HG02970 (cell line): ENCODE results near the gene DPYSL3.

Experiments
- ATAC-seq: cut with Tn5 transposase; IDR thresholded peaks from one replicate; pipeline ENCODE4 v1.9.1; 2021; ENCODE audit warnings: mild to moderate bottlenecking, moderate library complexity, moderate number of reproducible peaks; ENCODE audit not compliant: unreplicated experiment, low FRiP score

The DPYSL3 gene

DNA sequence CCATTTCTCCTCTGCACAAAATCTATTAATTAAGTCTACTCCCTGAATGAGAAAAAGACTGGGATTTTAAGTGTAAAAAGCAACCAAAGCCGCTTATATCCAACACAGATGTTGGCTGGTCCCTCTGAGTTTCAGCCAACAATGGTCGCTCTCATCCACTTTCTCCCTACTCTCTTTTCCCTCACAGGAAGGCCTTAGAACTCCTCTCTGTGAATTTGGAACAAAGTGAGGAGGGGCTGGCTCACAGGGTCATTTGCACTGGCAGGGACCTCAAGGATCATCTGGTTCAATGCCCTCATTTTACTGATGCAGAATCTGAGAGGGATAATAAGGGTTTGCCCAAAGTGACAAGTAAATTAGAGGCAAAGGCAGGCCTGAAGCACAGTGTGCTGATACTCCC, 64.0 kb downstream of the DPYSL3 start:
- ATAC-seq: no peak

DNA sequence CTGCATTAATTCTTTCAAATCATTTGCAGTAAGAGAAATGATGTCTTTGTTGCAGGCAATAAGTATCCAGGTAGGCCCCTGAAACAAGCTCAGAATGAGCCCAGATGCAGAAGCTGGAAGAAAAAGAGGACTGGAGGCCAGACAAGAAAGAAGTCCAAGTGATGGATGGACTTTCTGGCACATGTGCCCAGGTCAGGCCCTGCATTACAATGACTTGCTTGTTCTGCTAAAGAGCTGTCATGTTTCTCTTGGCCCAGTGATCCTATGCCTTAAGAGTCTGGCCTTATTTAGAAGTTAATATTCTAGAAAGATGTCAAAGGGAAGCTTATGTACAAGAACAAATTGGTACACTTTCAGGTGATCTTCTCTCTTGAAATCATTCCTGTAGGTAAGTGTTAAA, 64.8 kb downstream of the DPYSL3 start:
- no peak for ATAC-seq

DNA sequence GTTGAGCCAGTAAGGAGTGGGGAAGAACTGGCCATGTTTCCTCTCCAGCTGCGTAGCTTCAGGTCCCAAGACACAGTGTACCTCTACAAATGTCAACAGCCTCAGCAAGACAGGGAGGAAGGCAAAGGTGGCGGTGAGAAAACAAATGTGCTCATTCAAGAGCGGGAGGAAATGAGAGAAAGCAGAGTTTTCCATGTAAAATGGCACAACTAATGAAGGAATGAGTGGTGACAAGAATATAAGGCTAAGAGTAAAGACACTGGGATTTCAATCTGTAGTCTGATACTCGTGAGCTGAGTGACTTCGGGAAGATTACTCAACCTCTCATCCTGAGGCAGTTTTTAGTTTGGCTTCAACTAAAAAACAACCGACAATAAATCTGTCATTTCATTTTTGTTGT, 67.6 kb downstream of the DPYSL3 start:
- no peak for ATAC-seq

DNA sequence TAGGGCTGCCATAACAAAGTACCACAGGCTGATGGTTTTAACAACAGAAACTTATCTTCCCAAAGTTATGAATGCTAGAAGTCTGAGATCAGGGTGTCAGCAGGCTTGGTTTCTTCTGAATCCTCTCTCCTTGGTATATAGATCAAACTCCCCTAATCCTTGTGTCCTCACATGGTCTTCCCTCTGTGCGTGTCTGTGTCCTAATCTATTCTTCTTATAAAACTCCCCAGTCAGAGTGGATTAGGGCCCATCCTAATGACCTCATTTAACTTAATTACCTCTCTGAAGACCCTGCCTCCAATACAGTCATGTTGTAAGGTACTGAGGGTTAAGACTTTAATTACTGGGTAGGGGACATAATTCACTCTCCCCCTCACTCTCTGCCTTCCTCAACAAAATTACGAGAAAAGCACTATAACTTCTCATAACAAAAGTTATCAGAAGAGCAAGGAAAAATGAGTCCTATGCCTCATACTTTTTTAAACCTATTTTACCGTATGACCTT, 68.6 kb downstream of the DPYSL3 start:
- no peak for ATAC-seq

DNA sequence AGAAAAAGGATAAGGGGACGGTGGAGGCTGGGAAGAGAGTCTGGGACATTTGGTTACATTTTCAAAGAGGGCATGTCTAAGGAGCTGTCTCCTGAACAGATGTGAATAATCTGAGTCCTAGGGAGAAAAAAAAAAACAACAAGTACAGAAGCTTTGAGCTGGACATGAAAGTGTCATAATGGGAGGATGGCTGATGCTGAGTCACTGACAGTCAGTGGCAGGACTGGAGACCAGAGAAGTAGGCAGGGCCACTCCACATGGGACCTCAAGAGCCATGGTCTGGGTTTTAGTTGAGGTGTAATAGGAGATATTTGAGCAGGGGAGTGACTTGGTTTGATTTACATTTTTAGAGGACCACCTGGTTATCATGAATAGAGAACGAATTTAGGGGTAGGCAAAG, 70.6 kb downstream of the DPYSL3 start:
- no peak for ATAC-seq

DNA sequence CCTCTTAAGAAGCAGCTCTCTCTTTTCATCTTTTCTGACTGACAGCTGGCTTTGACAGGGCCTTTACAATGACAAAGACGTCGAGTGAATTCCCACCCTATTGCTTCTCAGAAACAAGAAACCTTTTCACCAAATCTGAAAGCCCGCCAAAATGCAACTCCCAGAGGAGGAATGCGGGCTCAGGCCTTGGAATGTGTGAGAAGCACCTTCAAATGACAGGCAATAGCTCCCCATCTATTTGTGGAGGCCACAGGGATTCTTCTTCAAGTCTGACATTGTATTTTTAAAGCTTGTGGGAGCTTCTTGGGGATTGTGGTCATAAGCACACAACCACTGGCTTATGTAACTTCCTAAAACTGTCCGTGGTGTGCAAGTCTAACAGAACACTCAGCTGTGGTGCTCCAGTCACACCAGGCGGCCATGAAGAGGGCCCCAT, 72.7 kb downstream of the DPYSL3 start:
- no peak for ATAC-seq

DNA sequence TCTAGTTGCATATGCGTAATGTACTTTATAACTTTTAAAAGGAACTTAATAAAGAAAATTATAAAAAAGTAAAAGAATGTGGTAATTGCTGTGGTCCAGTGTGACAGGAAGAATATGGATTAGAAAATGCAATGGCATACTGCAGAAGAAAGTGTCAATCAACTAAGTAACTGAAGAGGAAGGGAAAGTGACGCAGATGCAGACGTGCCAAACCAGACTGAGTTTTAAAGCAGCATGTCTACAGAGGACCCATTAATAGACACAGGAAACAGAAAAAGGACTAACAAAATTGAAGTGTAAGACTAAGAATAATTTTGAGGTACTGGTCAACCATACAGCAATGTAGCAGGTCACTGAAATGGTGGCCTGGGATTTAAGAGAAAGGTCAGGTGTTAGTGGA, 73.3 kb downstream of the DPYSL3 start:
- no peak for ATAC-seq

DNA sequence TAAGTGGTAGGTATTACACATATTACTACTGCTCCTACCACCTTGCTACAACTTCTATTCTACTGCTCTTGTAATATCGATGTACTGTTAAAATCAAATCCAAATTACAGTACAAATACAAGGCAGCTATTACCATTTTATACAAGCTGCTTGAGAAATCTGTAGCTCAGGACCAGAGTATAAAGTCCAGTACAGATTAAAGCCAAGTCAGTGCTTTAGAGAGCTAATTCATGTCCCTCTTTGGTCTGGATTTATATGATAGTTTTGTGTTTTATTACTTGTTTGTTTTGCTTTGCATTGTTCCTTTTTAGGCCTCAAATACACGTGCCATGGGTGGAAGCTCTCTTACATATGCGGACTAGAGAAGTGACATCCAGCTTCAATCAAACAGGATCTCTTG, 75.8 kb downstream of the DPYSL3 start:
- no peak for ATAC-seq

DNA sequence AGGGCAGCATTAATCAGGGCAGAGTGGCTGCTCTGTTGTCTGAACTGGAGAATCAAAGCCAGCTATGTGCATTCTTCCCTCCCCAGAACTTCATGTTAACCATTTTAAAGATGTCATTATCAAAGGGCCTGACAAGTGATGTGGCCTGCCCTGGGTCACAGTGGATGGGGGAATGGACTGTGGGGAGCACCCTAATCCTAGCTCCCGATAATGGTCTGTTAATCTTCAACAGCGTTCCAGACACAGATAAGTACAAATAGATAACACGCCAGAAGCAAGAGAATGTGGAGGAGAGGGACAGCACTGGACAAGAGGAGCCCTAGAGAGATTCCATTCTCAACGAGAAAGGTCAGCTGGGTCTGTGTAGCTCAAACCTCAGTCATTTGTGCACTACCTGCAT, 77.5 kb downstream of the DPYSL3 start:
- ATAC-seq: no peak

DNA sequence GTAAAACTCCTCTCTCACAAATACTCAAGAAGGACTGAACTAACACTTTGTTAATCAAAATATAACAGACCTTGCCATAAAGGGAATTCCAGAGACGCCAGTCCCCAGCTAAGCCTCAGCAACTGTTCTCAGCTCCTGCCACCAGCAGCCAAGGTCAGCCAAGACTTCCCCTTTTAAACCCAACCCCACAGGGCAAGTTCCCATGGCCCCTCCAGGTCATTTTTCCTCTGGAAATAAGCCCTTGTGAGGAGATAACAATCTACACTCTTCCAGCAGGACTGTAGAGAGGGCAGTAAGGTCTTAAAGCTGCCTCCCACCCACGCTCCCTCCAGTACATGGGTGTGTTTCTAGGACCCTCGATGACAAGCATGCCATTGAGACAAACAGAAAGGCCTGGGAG, 78.3 kb downstream of the DPYSL3 start:
- ATAC-seq: no peak

DNA sequence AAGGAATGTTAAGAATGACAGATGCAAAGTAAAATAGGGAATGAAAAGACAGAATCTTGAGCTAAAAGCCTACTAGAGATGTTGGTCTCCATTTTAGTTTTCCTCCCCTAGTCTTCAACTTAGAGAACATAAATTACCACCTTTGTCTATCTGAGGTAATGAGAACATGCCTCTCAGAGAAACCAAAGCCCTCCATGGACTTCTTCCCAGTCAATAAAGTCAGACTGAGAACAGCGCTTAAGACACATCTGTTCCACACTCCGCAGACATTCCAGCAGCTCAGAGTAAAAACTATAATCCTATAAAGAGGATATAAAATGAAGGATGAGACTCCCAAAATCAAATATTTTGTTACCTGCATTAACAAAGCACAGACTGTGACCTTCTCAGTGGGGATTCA, 79.2 kb downstream of the DPYSL3 start:
- ATAC-seq: no peak

DNA sequence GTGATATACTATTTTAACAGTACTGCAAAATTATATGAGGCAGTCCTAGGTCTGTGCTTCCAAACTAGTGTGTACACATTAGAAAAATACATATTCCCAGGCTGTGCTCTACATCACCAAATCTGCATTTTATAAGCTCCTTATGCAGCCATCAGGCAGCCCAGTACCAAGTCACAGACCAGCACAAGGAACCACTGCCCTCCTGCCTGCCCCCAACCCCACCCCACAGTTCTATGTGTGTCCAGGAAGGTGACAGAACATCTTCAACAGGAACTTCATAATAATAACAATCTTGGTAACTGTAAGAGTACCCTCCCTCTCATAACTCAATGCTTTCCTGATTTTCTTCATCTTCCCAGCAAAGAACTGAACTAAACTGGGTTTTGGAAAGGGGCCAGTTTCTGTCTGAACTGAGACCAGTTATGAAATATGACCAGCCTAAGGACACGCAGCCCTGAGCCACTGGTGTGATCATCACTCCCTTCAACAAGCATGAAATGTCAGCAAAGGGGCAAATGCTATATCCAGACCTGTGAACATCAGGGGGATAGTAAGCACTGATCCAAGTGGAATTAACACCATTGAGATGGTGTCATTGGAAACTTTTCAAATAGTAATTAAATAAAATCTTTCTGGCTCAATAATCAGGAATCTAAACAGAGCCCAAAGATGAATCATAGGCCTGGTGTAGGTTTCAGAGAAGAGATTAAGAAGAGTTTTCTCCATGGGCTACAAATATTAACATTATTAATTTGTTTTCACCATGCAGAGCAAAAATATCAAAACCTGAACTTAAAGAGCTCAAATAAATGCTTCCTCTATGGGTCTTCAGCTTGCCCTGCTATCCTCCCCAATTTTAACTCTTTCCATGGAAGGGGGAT, 82.1 kb downstream of the DPYSL3 start:
- ATAC-seq: no peak

DNA sequence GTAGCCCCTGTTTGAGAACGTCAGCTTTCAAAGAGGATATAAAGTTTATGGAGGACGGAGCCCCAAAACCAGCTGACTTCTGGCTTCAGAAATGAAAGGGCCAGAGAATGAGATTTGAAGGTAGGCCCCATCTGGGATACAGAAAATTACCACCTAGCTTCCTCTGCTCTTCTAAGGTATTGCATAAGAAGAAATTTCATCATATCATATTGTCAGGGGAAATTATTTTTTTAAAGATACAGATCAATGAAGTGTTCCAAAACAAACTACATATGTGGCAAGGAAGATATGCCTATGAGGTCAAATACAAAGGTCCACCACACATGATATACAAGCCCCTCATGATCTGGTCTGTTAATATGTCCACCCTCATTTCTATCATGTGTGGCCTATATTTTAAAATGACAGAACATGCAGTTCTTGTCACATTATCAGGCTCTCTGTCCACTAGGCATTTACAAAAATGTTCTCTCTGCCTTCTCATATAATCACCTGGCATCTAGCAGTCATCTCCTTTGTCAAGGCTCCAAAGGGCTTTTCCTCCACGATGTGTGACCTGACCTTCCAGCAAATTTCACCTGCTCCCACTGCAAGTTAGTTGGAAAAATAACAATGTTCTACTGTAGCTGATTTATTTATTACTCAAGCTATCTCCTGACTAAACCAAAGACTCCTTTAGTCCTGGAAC, 83.1 kb downstream of the DPYSL3 start:
- ATAC-seq: no peak

DNA sequence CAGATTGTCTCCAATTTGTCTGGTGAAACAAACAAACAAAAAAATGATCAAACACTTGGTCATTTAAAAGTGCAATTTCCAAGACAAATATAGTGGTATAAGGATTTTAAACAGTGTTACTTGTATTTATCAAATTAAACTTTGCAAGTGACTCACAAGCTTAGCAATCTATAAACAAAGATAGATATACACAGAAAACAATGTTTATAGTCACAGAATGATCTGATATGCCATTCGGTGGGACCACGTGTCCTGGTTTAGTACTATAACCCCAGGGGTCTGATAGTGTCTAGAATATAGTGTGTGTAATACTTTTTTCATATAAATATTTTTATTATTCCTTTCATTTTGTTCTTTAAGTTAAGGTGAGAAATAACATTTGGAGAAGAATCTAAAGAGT, 91.3 kb downstream of the DPYSL3 start:
- no peak for ATAC-seq

DNA sequence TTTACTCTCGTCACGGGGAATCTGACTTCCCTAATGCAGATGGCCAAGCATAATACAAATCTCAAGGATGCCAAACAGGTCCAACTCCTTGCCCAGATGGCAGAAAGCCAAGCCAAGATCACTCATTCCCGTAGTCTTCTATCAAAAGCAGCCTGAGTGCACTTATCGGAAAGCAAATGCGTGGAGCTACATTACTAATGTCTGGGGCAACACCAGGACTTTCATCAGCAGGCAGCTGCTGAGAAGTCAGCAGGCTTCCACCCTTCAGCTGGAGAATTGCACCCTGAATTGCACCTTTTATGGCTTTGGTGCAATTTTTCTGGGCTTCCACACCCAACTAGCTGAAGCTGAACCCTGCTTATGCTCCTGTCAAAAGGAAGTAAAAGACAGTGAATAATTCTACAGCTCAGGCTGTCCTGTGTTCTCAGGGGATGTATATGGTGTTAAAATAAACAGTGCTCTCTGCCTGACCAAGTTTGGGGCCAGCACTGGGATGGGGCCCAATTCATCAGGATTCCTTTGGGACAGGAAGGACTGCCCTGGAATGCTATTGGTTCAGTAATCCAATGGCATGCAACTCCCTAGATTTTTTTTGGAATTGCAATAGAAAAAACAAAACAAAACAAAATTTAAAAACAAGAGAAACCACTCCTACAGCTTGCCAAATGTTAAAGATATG, 92.6 kb downstream of the DPYSL3 start:
- ATAC-seq: no peak

DNA sequence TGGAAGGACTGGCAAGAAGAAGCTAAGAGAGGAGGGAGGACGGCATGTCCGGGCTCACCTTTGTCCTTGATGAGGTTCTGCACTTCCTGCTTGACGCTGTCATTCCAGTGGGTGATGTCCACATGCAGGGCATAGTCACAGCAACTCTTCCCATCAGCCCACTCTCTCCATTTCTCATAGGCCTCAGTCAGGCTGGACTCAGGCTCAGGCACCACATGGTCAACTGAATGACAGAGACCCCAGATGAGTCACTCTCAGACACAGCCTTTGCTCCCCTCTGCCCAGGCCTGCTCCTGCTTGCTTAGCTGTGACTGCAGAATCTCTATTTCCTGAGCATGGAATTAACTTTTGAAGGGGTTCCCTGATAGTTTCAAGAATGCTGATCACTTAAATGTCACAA, 94.2 kb downstream of the DPYSL3 start:
- ATAC-seq: no peak

DNA sequence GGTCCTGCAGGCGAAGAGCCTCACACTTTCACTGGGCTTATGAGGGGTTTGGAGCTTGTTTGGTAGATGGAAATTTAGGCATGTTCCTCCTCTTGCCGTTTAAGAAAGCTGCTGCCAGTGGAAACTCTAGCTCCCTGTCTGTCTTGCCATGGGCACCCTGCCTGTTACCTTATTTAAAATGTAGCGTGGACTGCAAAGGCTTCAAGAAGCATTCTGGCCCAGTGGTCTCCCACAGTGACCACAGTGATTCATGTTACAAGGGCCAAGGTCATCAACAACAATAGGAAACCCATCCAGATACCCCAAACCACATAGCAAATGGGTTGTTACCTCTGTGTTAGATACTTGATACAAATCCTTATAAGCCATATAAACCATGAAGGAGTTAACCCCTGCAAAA, 96.6 kb downstream of the DPYSL3 start:
- ATAC-seq: no peak

DNA sequence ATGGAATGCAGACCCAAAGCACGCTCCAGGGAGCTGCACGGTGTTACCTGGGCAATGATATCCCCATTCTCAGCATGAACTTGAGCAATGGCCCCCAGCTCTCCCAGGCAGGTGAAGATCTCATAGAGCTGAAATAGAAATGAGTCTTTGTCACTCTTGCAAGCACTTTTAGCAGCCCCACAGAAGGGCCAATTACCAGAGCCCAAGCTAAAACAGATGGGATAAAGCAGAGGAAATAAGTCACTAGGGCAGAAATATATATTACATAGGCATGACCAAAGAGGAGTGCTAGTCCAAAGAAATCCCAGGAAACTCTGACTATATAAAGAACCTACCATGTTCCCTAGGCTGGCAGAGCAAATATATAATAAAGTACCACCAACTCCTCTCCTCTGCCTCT, 97.3 kb downstream of the DPYSL3 start:
- no peak for ATAC-seq

DNA sequence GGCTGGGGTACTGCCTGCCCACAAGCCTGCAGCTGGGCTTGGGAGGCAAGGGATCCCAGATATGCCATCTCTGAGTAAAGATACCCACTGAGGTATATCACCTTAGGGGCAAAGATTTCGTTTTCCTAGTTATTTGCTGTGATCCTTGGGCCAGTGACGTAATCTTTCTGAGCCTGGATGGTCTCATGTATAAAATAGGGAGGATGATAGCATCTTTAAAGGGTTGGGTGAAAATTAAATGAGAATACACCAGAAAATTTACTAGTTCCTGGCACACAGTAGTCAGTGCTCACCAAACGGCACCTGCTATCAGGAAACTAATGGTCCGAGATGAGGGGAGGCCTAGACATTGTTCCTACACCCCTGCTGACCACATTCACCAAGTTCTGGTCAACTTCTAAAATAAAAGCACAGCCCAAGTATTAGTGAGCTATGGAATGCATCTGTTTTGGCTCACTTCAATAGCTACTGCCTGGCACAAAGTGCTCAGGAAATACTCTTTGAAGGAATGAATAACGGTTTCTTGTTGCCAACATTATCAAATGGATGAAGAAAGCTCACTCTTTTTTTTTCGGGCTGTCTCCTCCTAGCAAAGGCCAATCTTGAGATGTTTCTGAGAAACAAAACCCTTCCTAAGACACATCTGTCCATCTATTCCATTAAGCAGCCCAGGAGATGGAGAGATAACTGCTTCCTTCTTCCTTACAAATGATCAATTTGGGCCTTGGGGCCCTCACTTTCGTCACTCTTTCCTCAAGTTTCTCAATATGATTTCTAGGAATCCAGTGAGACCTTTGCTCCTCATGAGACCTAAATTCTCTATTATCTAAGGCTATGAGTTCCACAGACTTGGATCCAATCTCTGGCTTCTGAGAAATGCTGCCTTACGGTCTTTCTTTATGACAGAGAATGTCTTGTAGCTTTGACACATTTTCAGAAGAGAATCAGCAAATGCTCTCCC, 98.2 kb downstream of the DPYSL3 start:
- ATAC-seq: no peak
